ENCODE data around the gene DLG2. TPM values are rescaled to one million over a fixed set of nuclear protein-coding genes. Genes with fewer than 3 reads are reported as not detected.

Gene DLG2
- total and polyA plus RNA-seq, 2 of the 4 experiments (the other 2 are of a cell fraction) = 0.31 to 0.36 TPM

- in situ Hi-C loops (cut with MboI; ENCODE audit: low sequenced_read_pairs) = no loop called here
These were observed 1038.9 kb downstream of the DLG2 start for GRCh38 chr11:84588131-84588829.

More at GRCh38 chr11:84588131-84588829, 1038.9 kb downstream of the DLG2 start:
- Histone ChIP-seq H4K8ac (ENCODE audit: low read depth in 2 of 2, low read length in 2 of 2) (no peak overlapping the region), H3K14ac (replicated peaks; ENCODE audit: low read depth, low read length) (no peak overlapping the region), H3K27me3 (ENCODE audit: control insufficient read depth, insufficient read depth, low read length) (no peaks in the 10 kb centered on the region), H3K4me3 (ENCODE audit: insufficient read depth, low read depth, low read length) (no peak overlapping the region), H2AFZ (replicated peaks; ENCODE audit: low read length, poor library complexity) (no peak overlapping the region), H2BK15ac (ENCODE audit: low read depth, low read length) (no peak overlapping the region), H4K5ac (ENCODE audit: low read depth, low read length) (no peak overlapping the region), H4K91ac (ENCODE audit: insufficient read depth, low read depth, low read length) (no peak overlapping the region), H3K36me3 (ENCODE audit: control insufficient read depth, insufficient read depth, low read length) (no peaks in the 10 kb centered on the region), H2AK9ac (replicated peaks; ENCODE audit: low read depth, low read length, poor library complexity) (no peak overlapping the region), H2AK5ac (ENCODE audit: low read depth, low read length) (no peak overlapping the region), H3K18ac (ENCODE audit: low read depth, low read length) (no peak overlapping the region), H2BK5ac (ENCODE audit: low read depth, low read length, poor library complexity, severe bottlenecking) (no peak overlapping the region), H3K4me2 (ENCODE audit: low read depth, low read length) (no peak overlapping the region), H3K79me1 (ENCODE audit: low read depth in 1 of 2, low read length in 2 of 2) (no peaks in the 10 kb centered on the region), H3K9ac (ENCODE audit: low read depth, low read length) (no peak overlapping the region), H3K27ac (ENCODE audit: insufficient read depth, low read length) (no peak overlapping the region), H3K56ac (ENCODE audit: extremely low read depth, insufficient read depth, low read length) (no peak overlapping the region), H3K4ac (ENCODE audit: low read depth, low read length) (no peak overlapping the region), H3K4me1 (ENCODE audit: control insufficient read depth, insufficient read depth, low read length) (no peaks in the 10 kb centered on the region), H3K9me3 (ENCODE audit: control insufficient read depth, insufficient read depth, low read length) (no peaks in the 10 kb centered on the region), H3K23ac (ENCODE audit: low read depth, low read length) (no peak overlapping the region), H2BK20ac (ENCODE audit: low read depth, low read length) (no peak overlapping the region), H4K20me1 (ENCODE audit: insufficient read depth, low read length) (no peaks in the 10 kb centered on the region), H3K9me1 (ENCODE audit: insufficient read depth, low read length) (no peaks in the 10 kb centered on the region), H2BK120ac (ENCODE audit: low read depth, low read length) (no peak overlapping the region)
- CTCF ChIA-PET = no interaction called here
- POLR2A ChIA-PET (ENCODE audit: unreplicated experiment) = no interaction called here
- TF ChIP-seq RCOR1 (IDR thresholded peaks at IDR 0.05; ENCODE audit: insufficient replicate concordance, low read length) = no peak
- no peak for TF ChIP-seq POLR2A (IDR thresholded peaks at IDR 0.05; ENCODE audit: low read depth, low read length)
- no peak for TF ChIP-seq CEBPB (IDR thresholded peaks at IDR 0.05; ENCODE audit: low read depth, low read length)
- no CpG with 5 or more reads among the region's 4 CpGs for WGBS, 2 experiments (ENCODE audit: extremely low coverage in 2 of 2, insufficient read length in 1 of 2)
- BruUV-seq (replicated peaks) = no TSS peak
- intact Hi-C loops (cut with micrococcal nuclease) = no loop called here
- dilution Hi-C loops (cut with HindIII; ENCODE audit: low sequenced_read_pairs, unreplicated experiment) = no loop called here
- DNase-seq = no peak
- ATAC-seq (ENCODE audit: low read depth) = no peak

All from IMR-90 (cell line).